Tibial nerve (tissue), 4 donors: Measurements from ENCODE around the gene ERBB3. TPM values are rescaled to one million over a fixed set of nuclear protein-coding genes. Genes with fewer than 3 reads are reported as not detected.

ENCODE experiments used
- DNase-seq, 2 donors: peaks; one replicate each; pipeline ENCODE4 v3.0.0-alpha.2; 2019; ENCODE audit warnings: low spot score in 2 of 2
- H3K27ac ChIP-seq, 4 donors: fragments of 200-600 bp; sonication (generic) in 3 of 4; one replicate each; pipeline ENCODE4 v1.5.1; 2017 to 2019; ENCODE audit warnings: mild to moderate bottlenecking in 1 of 4
- H3K27me3 ChIP-seq, 2 donors: fragments of 200-600 bp; sonication (generic) in 1 of 2; one replicate each; pipeline versions ENCODE4 v1.5.1 to v1.6.0; 2017 to 2019
- H3K36me3 ChIP-seq, 3 donors: fragments of 200-600 bp; sonication (generic); one replicate each; pipeline ENCODE4 v1.5.1; 2018 to 2019
- H3K4me1 ChIP-seq, 4 donors: fragments of 200-600 bp; sonication (generic) in 3 of 4; one replicate each; pipeline ENCODE4 v1.5.1; 2017 to 2019
- H3K4me3 ChIP-seq, 4 donors: fragments of 200-600 bp; sonication (generic) in 3 of 4; one replicate each; pipeline ENCODE4 v1.5.1; 2017 to 2019; ENCODE audit warnings: mild to moderate bottlenecking in 1 of 4, moderate library complexity in 1 of 4
- H3K9me3 ChIP-seq, 4 donors: fragments of 200-600 bp; sonication (generic) in 3 of 4; one replicate each; pipeline ENCODE4 v1.5.1; 2017 to 2019
- EP300 ChIP-seq, 2 donors: sonication (generic); formaldehyde crosslinking; IDR thresholded peaks; one replicate each; pipeline ENCODE4 v1.6.1; 2017; ENCODE audit warnings: antibody characterized with exemption in 2 of 2, mild to moderate bottlenecking in 1 of 2
- POLR2A ChIP-seq, 2 donors: fragments of 450-650 bp; IDR thresholded peaks; one replicate each; pipeline ENCODE4 v1.6.1; 2017; ENCODE audit warnings: antibody characterized with exemption in 2 of 2, mild to moderate bottlenecking in 2 of 2, moderate library complexity in 2 of 2
- WGBS, 2 donors: methylation state at CpG; one replicate each; pipeline ENCODE4 v1.1.5; 2018; 5-methylcytosine and 5-hydroxymethylcytosine counted together
- total RNA-seq, 4 donors: library from RNA; depleted of rRNA; stranded (reverse); fragments of >200 nt; gene quantifications; one replicate each; pipeline ENCODE4 v1.1.0, GENCODE V29; 2016
- TF ChIP-seq, protein P1 (sequence below), 5 experiments: fragments of 200-600 bp in 3 of 5; fragments of 450-650 bp in 2 of 5; sonication (generic) in 3 of 5; IDR thresholded peaks; one replicate each; pipeline ENCODE4 v1.5.1; 2016 to 2019; ENCODE audit warnings: antibody characterized with exemption in 5 of 5, mild to moderate bottlenecking in 3 of 5, moderate library complexity in 2 of 5

Gene ERBB3
- total RNA-seq, 4 donors from 2014 or later = 90.6 to 165 (median 99.8) TPM

DNA sequence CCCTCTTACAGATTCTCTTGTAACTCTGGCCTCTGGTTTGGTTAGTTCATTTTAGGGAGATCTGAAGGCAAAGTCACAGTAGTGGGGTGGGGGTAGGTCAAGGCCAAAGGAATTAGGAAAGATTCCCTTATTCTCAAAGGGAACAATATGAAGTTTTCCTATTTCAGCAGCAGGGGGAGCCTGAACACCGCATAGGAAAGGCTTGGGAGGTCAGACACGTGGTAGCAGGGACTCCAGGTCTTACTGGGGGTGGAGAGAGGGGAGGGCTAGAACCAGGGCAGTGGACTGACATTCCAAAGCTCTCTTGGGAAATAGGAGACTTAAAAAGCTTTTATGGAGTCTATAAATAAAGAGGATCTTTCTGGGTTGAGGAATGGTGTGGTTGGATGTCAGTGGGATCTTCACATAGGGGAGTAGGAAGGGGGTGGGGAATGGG lies 39.4 kb downstream of the ERBB3 start:
- 0% methylated on average over 2 of the region's 2 CpGs for WGBS, 2 donors
- Histone ChIP-seq H3K4me3 (peak overlapping the region in 1 of 4 donors; percentile 91), H3K9me3 (no peaks in the 10 kb centered on the region), H3K27ac (peak overlapping the region; percentile 87 to 97 (median 94)), H3K36me3 (peaks cover 0 to 40% (median 5%) of the 10 kb centered on the region in 3 donors), H3K4me1 (peaks cover 0 to 30% (median 9%) of the 10 kb centered on the region in 4 donors), H3K27me3 (no peaks in the 10 kb centered on the region)
- TF ChIP-seq POLR2A (IDR thresholded peaks at IDR 0.05) (no peak), EP300 (IDR thresholded peaks at IDR 0.05) (peak in 1 of 2 donors; percentile 50)
- TF ChIP-seq, protein P1, sequence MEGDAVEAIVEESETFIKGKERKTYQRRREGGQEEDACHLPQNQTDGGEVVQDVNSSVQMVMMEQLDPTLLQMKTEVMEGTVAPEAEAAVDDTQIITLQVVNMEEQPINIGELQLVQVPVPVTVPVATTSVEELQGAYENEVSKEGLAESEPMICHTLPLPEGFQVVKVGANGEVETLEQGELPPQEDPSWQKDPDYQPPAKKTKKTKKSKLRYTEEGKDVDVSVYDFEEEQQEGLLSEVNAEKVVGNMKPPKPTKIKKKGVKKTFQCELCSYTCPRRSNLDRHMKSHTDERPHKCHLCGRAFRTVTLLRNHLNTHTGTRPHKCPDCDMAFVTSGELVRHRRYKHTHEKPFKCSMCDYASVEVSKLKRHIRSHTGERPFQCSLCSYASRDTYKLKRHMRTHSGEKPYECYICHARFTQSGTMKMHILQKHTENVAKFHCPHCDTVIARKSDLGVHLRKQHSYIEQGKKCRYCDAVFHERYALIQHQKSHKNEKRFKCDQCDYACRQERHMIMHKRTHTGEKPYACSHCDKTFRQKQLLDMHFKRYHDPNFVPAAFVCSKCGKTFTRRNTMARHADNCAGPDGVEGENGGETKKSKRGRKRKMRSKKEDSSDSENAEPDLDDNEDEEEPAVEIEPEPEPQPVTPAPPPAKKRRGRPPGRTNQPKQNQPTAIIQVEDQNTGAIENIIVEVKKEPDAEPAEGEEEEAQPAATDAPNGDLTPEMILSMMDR (IDR thresholded peaks at IDR 0.05) = peak; percentile 67 to 88 (median 77)
- DNase-seq = peak in 1 of 2 donors; percentile 59

DNA sequence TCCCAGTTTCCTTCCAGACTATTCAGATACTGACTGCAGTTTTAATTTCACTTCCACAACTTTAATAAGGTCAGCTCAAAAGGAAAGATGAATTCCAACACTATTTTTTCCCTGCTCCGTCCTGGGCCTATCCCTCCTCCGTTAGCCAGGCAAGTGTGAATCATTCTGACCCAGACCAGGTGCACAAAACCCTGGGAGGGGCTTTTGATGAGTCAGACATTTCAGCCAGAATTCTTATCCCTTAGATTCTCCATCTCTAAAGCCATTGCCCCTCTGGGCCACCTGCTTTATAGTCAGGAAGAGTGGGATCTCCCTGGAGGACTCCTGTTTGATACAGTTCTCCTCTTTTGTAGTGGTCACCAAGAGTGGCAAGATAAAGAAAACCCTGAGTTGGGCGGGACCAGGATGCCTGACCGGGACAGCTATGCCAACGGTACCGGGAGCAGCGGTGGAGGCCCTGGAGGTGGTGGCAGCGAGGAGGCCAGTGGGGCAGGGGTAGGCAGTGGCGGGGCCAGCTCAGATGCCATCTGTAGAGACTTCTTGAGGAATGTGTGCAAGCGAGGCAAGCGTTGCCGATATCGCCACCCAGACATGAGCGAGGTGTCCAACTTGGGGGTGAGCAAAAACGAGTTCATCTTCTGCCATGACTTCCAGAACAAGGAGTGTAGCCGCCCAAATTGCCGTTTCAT lies 40.3 kb downstream of the ERBB3 start:
- peaks cover 0 to 28% (median 9%) of the 10 kb centered on the region in 4 donors for H3K4me1 ChIP-seq
- no peaks in the 10 kb centered on the region for H3K9me3 ChIP-seq
- TF ChIP-seq POLR2A (IDR thresholded peaks at IDR 0.05) (no peak), EP300 (IDR thresholded peaks at IDR 0.05) (no peak)
- TF ChIP-seq, protein P1 (IDR thresholded peaks at IDR 0.05) = no peak
- no peak for DNase-seq
- H3K4me3 ChIP-seq = no peak overlapping the region
- H3K36me3 ChIP-seq = peaks cover 0 to 40% (median 5%) of the 10 kb centered on the region in 3 donors
- peak overlapping the region in 3 of 4 donors; percentile 5 to 97 (median 94) for H3K27ac ChIP-seq
- no peaks in the 10 kb centered on the region for H3K27me3 ChIP-seq
- 87 to 92% methylated on average over 17 of the region's 17 CpGs for WGBS, 2 donors

DNA sequence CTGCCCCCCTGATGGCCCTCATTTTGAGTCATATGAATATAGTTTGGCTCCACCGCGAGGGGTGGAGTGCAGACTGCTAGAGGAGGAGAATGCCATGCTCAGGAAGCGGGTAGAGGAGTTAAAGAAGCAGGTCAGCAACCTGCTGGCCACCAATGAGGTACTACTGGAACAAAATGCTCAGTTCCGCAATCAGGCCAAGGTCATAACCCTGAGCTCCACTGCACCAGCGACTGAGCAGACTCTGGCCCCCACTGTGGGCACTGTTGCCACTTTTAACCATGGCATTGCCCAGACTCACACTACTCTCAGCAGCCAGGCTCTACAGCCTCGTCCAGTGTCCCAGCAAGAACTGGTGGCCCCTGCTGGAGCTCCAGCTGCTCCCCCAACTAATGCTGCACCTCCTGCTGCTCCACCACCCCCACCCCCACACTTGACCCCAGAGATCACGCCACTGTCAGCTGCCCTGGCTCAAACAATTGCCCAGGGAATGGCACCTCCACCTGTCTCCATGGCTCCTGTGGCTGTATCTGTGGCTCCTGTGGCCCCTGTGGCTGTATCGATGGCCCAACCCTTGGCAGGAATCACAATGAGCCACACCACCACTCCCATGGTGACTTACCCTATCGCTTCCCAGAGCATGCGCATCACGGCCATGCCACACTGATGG lies 41.4 kb downstream of the ERBB3 start:
- Histone ChIP-seq H3K9me3 (no peaks in the 10 kb centered on the region), H3K4me3 (no peak overlapping the region), H3K27me3 (no peaks in the 10 kb centered on the region), H3K36me3 (peaks cover 0 to 40% (median 5%) of the 10 kb centered on the region in 3 donors), H3K27ac (no peak overlapping the region), H3K4me1 (peaks cover 0 to 29% (median 13%) of the 10 kb centered on the region in 4 donors)
- WGBS, 2 donors = 83 to 90% methylated on average over 8 to 11 of the region's 11 CpGs
- TF ChIP-seq POLR2A (IDR thresholded peaks at IDR 0.05) (no peak), EP300 (IDR thresholded peaks at IDR 0.05) (no peak)
- TF ChIP-seq, protein P1 (IDR thresholded peaks at IDR 0.05) = no peak
- DNase-seq = no peak

DNA sequence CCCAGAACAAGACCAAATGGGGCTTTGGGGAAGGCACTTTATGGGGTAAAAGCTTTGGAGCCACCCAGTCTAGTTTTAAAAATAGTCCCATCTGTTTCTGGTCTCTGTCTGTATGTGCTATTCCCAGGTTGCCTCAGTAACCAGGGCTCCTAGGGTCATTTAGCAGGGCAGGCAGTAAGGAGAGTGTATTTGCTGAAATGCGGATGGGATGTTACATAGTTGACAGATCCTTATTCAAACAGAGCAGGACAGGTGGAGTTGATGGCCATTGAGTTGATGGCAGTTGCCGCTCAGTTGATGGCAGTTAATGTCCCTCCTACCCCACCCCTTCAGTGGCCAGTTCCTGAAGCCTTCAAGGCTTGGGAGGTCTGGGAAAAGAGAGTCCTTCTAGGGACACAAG lies 42.7 kb downstream of the ERBB3 start:
- WGBS, 2 donors = 83 to 89% methylated on average over 2 of the region's 2 CpGs
- no peak overlapping the region for H3K27ac ChIP-seq
- TF ChIP-seq EP300 (IDR thresholded peaks at IDR 0.05) (no peak), POLR2A (IDR thresholded peaks at IDR 0.05) (no peak)
- TF ChIP-seq, protein P1 (IDR thresholded peaks at IDR 0.05) = no peak

DNA sequence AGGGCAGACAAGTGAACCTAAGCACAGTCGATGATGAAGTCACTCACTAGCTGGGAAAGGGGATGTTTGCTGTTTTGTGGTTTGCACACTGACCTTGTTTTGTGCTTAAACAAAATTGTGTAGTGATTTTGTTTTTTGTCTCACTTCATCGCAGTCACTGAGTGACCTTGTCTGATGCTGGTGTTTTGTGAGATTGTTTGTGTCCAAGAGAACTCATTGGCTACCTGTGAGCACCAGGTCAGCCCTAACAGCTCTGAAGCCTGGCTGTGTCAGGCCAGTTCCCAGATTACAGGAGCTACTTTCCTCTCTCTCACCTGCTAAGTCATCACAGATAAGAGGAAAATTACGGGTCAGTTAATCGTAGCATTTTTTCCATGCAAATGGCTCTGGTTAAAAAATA lies 44.2 kb downstream of the ERBB3 start:
- Histone ChIP-seq H3K36me3 (peaks cover 0 to 40% (median 5%) of the 10 kb centered on the region in 3 donors), H3K27me3 (no peaks in the 10 kb centered on the region), H3K27ac (no peak overlapping the region), H3K4me1 (peaks cover 5 to 32% (median 21%) of the 10 kb centered on the region in 4 donors), H3K4me3 (no peak overlapping the region), H3K9me3 (no peaks in the 10 kb centered on the region)
- TF ChIP-seq POLR2A (IDR thresholded peaks at IDR 0.05) (no peak), EP300 (IDR thresholded peaks at IDR 0.05) (no peak)
- TF ChIP-seq, protein P1 (IDR thresholded peaks at IDR 0.05) = no peak
- DNase-seq = no peak
- WGBS, 2 donors = 84 to 90% methylated on average over 4 of the region's 4 CpGs

More for the DNA sequence above, 42.7 kb downstream of the ERBB3 start:
- H3K27me3 ChIP-seq = no peaks in the 10 kb centered on the region
- peaks cover 5 to 40% (median 25%) of the 10 kb centered on the region in 4 donors for H3K4me1 ChIP-seq
- peaks cover 0 to 40% (median 5%) of the 10 kb centered on the region in 3 donors for H3K36me3 ChIP-seq
- H3K9me3 ChIP-seq = no peaks in the 10 kb centered on the region
- no peak overlapping the region for H3K4me3 ChIP-seq
- DNase-seq = no peak
